SK-N-SH (cell line): Measurements from ENCODE around the gene SNX10.

Source experiments
- CHD2 ChIP-seq: fragments of 150-350 bp; IDR thresholded peaks from 2 replicates; pipeline ENCODE4 v1.6.1; 2018; ENCODE audit warnings: low read length; ENCODE audit not compliant: partially characterized antibody
- CTCF ChIP-seq: fragments of 200-600 bp; sonication (generic); IDR thresholded peaks from 2 replicates; pipeline ENCODE4 v1.6.1; 2017; ENCODE audit warnings: antibody characterized with exemption, mild to moderate bottlenecking, moderate library complexity
- EZH2phosphoT487 ChIP-seq: fragments of 200-600 bp; sonication (generic); IDR thresholded peaks from 2 replicates; pipeline ENCODE4 v1.6.1; 2017; ENCODE audit warnings: low read depth, mixed run types, mild to moderate bottlenecking, antibody characterized with exemption, moderate library complexity, borderline replicate concordance
- IRF3 ChIP-seq: fragments of 150-350 bp; IDR thresholded peaks from 2 replicates; pipeline ENCODE4 v1.6.1; 2016; ENCODE audit warnings: mild to moderate bottlenecking, low read depth, low read length
- NRF1 ChIP-seq: IDR thresholded peaks from 2 replicates; pipeline ENCODE4 v1.6.1; 2012; ENCODE audit warnings: low read depth, mild to moderate bottlenecking, low read length
- RXRA ChIP-seq: IDR thresholded peaks from 2 replicates; pipeline ENCODE4 v1.4.0; 2012; ENCODE audit warnings: low read depth, mild to moderate bottlenecking, borderline replicate concordance
- SIN3A ChIP-seq: IDR thresholded peaks from 2 replicates; pipeline ENCODE4 v1.6.1; 2012; ENCODE audit warnings: low read depth, mild to moderate bottlenecking, low read length, moderate library complexity, borderline replicate concordance
- ZBTB33 ChIP-seq: IDR thresholded peaks from 2 replicates; pipeline ENCODE4 v1.4.0; 2012; ENCODE audit warnings: low read depth, borderline replicate concordance

- TF ChIP-seq NRF1 (no peak), SIN3A (no peak), EZH2phosphoT487 (no peak), CTCF (no peak), ZBTB33 (no peak), IRF3 (no peak), CHD2 (no peak), RXRA (no peak)
Observed at GRCh38 chr7:26321435-26321834, 29.8 kb downstream of the SNX10 start.
